GM21786 (cell line): Measurements from ENCODE around the gene SRPX.

ENCODE experiments used
- ATAC-seq: cut with Tn5 transposase; IDR thresholded peaks from one replicate; pipeline ENCODE4 v1.9.1; 2021; ENCODE audit not compliant: unreplicated experiment

The SRPX gene

DNA sequence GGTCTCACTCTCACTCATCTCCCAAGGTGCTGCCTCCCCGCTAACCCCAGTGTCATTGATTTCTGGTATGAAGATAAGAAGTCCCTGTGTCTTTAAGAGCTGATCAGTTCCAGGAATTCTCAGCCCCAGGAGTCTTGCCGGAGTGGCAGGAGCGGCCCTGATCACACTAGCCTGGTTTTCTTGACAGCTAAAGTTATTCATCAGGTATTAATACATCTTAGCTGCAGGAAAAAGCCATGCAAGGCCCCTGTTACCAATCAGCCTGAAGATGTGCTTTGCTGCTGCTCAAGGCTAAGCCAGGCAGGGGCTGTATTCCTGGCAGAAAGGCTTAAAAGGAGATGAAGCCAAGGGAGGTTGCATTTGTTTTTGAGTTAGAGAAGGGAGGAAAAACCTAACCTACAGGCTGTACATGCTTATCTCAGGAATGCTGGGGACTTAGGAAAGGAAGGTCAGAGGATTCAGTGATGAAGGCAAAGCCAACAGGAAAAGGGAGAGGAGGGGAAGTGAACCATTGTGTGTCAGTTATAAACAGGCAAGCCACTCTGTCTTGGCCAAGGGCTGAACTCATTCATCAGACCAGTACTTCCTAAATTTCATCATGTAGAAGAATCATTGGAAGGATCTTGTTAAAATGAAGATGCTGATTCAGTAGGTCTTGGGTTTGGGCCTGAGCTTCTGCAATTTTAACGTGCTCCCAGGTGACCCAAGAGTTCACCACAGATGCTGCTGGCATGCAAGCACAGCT lies 8.6 kb downstream of the SRPX start:
- ATAC-seq, result no peak

DNA sequence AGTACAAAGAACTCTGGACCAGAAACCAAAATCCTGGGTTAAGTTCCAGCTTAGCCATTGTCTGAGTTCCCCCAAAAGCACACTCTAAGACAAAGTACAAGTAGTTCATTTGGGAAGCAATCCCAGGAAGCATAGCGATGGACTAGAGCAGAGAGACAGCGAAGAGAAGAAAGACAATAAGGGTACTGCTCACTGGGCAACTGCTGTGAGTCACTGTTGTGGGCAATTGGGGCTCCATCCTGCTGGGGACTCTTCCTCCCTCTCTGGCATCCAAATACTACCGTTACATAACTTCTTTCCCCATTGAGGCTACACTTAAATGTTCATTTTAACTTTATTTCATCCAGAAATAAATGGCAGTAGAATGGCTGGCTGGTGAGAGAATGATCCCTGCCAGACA lies 14.1 kb downstream of the SRPX start:
- no peak for ATAC-seq

DNA sequence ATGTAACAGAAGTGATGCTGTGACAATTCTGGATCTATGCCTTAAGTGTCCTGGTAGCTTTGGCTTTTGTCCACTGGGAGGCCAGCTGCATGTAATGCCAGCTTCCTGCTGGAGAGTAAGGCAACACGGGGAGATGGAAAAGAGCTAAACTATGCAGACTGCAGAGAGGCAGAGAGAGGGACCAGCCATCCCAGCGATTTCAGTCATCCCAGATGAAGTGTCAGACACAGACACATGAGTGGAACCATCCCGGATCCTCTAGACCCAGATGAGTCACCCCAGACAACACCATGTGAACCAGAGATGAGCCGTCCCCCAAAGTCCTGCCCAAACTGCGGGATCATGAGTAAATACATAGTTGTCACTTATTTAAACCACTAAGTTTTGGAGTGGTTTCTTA lies 14.6 kb downstream of the SRPX start:
- ATAC-seq, result no peak

- ATAC-seq, result no peak
Measured at GRCh38 chrX:38205039-38205438, 15.6 kb downstream of the SRPX start.

DNA sequence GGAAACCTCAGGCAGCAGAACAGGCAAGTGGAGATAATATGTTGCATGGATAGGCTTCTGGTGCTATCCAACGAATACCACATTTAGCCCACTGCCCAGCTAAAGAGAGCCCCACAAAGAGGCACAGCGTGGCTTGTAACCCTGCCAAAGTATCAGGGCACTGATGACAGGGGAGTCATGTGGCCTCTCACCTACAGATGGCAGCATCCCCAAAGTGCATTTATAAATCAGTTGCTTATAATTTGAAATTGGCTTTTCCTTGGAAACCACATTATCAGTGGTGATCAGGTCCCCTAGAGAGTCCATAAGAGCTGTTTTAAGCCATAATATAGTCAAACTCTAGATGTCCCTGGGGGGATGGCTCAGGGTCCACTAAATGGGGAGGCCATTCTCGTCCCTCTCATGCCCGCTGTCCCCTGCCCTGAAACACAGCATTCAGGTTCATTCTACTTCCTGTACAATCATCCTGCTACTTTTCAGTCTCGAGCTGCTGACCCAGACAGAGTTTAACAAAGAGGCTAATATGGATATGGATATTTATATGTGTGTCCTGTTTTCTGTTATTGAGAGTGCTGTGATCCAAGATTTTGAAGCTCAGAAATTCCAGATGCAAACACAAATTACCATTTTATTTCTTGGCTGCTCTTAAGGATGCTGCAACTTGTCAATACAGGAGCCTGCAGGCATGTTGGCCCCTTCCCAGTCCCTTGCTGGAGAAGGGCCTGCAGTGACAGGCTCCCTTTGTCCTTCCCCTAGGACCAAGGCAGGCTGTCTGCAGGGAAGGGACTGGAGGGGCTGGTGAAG lies 28.5 kb downstream of the SRPX start:
- no peak for ATAC-seq

DNA sequence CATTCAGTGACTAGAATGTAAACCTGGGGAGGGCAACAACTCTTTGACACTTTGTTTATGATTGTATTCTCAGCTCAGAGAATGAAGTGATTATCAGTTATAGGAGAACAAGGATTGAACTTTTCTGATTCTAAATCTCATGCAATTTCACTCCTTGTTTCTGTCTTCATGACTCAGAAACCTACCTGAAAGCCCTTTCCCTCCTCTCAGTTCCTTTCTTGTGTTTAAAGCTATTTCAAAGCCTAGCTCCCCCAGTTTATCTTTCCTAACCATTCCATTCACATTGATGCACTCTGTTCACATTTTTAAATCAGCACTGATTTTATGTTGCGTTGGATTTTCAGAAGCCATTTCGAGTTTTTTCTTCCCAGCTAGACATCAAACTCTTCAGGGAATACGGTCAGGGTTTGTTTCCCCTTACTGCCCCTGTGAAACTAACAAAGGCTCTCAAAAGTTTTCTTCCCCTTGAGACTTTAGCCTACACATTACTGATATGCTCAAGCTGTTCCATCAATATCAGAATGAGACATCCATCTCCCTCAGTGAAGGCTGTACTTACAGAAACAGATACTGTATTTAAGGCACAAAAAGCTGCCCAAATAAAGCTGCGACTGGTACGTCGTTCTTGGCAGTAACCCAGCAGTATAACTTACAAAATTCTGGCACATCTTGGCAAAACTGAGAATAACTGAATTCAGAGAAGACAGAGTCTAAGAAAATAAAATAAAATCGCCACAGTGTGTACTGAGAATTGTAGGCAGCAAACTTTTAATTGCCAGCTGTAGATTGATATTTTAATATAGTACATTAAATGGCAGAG lies 31.0 kb downstream of the SRPX start:
- no peak for ATAC-seq

- no peak for ATAC-seq
Measured at GRCh38 chrX:38183596-38183995, 37.1 kb downstream of the SRPX start.

DNA sequence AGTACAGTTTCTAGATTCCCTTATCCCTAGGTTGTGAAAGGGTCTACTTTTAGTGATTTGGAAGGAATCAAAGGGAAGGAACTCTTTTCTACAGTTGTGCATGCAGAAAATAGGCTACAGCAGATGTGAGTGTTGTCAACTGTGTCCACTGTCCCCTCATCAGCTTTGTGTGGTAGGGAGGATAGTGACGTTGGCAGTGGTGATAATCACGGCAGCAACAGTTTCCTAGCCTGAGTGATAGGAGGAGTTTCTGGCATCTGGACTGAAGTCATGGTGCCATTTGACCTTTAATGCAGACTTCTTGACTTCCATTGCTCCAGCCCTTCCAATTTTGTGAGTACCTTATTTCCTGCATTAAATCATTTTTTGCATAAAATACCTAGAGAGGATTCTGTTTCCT lies 39.3 kb downstream of the SRPX start:
- ATAC-seq, result no peak

DNA sequence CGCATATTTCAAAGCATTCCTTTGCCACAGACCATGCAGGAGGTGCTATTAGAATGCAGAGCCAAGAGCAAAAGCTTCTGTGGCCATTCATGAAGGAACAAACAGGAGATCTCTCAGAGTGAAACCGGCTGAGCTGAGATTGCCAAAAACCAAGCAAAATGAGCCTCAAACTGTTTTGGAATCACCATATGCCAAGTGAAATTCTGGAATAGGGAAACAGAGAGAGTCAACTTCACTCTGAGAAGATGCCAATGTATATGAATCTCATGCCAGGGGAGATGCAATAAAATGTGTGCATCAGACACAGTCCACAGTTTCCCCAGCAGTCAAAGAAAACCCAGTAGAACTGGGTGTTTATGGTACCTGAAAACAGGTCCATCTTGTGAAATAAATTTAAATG lies 42.3 kb downstream of the SRPX start:
- ATAC-seq, result no peak

GRCh38 chrX:38175139-38175538 lies 45.5 kb downstream of the SRPX start:
- ATAC-seq, result no peak

DNA sequence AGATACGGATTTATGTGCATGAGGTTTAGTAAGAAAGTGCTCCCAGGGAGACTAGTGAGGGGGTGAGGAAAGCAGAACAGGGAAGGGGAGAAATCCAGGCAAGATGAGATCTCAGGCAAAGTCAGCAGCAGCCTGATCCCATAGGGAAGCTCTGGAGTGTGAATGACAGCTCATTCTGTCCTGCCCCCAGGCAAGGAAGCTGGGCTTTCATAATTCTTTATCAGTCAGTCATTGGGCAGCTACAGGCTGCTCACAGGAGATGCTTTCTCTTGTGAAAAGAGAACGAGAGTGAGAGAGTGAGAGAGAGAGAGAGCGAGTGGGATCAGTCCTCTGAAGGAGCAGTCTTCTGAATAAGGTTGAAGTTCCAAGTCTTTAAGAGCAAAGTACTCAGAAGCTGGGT lies 48.1 kb downstream of the SRPX start:
- ATAC-seq, result no peak

DNA sequence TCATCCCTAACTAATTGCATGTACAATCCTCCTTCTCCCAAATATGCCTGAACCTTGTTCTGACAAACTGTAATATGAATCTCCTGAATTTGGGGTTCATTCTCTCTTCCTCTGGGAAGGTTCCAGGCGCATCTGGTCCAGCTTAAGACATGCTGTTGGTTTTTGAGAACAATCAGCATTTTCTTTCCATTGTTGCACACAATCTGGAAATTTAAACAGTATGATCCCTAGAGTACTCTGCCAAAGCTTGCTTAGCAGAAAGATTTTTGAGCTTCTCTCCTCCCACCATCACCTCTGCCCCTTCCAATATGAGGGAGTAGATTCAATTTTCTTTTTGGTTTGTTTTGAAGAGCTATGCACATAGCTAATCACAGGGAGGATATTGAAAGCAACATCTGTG lies 50.1 kb downstream of the SRPX start:
- ATAC-seq, result no peak

GRCh38 chrX:38166478-38167083 lies 54.1 kb downstream of the SRPX start:
- no peak for ATAC-seq

DNA sequence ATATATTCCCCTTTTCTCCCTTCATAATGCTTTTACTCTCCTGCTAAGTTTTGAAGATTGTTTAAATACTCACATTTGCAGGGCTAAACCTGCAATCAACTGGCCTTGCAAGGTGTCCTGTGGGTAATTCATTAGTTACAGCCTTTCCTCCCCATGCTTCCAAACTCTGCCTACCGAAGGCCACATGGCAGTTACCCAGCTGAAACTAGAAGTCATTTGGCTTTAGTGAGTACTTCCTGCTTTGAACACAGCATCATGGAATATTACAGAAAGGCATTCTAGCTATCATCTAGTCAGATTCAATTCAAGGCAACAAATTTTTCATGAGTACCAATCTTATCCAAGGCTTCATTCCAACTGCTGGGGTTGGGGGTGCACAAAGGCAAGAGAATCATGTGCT lies 55.6 kb downstream of the SRPX start:
- ATAC-seq, result no peak

GRCh38 chrX:38163193-38163592 lies 57.5 kb downstream of the SRPX start:
- ATAC-seq, result no peak

GRCh38 chrX:38156838-38157237 lies 63.8 kb downstream of the SRPX start:
- no peak for ATAC-seq

GRCh38 chrX:38154818-38155217 lies 65.9 kb downstream of the SRPX start:
- no peak for ATAC-seq

DNA sequence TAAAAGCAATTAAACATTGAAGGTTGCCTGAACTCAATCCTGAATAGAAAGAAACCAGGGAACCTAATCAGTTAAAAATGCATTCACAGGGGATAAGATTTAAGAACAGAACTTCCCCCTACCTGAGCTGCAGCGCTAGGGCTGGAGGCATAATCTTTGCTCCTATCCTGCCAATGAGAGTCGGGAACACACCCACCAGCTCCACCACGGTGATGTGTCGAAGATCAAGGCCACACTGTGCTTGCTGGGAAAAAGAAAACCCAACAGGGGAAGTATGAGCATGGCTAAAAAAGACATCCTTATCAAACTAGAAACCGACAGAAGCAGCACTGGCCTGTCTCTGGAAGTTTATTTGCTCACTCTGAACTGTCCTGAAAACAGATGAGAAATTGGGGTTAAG lies 66.3 kb downstream of the SRPX start:
- no peak for ATAC-seq

DNA sequence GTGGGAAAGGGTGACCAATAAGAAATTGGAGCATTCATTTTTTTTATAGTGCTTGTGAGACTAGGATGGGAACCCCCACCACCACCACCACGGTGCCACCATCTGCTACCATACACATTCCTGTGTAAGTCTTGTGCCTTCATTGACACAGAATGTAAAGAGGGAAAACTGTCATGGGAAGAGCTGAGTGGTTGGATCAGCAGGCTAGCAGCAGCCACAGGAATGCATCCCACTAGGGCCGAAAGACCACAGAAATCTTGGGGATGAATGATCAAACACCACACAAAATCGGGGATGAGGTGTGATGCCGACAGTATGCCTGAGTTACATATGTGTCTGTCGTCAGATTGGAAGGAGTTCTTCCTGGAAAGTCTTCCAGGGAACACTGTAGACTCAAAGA lies 69.2 kb downstream of the SRPX start:
- ATAC-seq, result no peak

DNA sequence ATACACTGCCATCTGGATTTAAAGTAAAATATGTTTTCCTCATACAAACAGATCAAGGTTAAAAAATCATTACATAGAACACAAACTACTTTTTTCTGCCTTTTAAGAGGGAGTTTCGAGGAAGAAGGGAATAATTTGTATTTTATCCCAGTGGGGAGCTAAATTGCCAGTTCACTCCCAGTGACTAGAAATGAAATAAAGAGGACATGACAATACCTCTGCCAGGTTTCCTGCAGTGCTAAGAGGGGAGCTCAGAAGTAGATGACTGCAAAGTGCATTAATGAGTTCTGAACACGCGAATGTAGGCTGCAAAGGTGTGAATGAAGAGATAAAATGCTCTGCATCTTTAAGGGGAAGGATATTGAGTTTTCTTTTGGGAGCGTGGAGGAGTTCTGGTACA lies 69.7 kb downstream of the SRPX start:
- ATAC-seq, result no peak

DNA sequence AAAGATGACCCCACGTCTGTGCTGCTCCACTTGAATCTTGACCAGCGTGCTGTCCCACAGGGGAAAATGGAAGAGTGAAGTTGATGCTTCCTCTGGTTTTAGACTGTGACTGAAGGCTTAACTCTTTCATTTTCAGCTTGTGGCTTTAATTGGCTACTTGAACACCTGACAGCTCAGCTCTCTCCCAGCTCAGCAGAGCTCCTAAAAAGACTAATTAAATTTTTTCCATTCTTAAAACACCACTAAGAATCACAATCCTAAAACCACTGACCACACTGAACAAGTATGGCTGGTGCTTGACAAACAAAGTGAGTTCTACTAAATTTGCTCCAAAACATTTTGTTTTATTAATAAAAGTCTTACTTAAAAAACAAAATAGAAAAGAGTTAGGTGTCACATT lies 71.7 kb downstream of the SRPX start:
- ATAC-seq, result no peak
